MM.1S (cell line): ENCODE measurements around the gene KIAA1217.

Experiments used
- DNase-seq: peaks from one replicate; pipeline ENCODE4 v3.0.0-alpha.2; 2015
- H2AFZ ChIP-seq: fragments of 300-600 bp; sonication (generic); 2 replicates; pipeline ENCODE4 v1.6.0; 2016; ENCODE audit warnings: antibody characterized with exemption, low read length
- H3F3A ChIP-seq: fragments of 300-600 bp; sonication (generic); 2 replicates; pipeline ENCODE4 v1.6.1; 2016; ENCODE audit warnings: mild to moderate bottlenecking, antibody characterized with exemption, low read length, moderate library complexity, mixed read lengths; ENCODE audit not compliant: insufficient read depth
- H3K27ac ChIP-seq: fragments of 300-600 bp; sonication (generic); 2 replicates; pipeline ENCODE4 v1.5.1; 2016; ENCODE audit warnings: mild to moderate bottlenecking, low read length
- H3K27me3 ChIP-seq: fragments of 300-600 bp; sonication (generic); replicated peaks from 2 replicates; pipeline ENCODE4 v1.6.0; 2016; ENCODE audit warnings: low read length; ENCODE audit not compliant: insufficient read depth
- H3K36me3 ChIP-seq: fragments of 300-600 bp; sonication (generic); replicated peaks from 2 replicates; pipeline ENCODE4 v1.6.1; 2016; ENCODE audit warnings: mild to moderate bottlenecking, low read length, mixed read lengths; ENCODE audit not compliant: insufficient read depth
- H3K4me1 ChIP-seq: fragments of 300-600 bp; sonication (generic); 2 replicates; pipeline ENCODE4 v1.6.1; 2016; ENCODE audit warnings: low read length, mixed read lengths
- H3K4me2 ChIP-seq: fragments of 300-600 bp; sonication (generic); 2 replicates; pipeline ENCODE4 v1.6.0; 2016; ENCODE audit warnings: low read depth, low read length
- H3K4me3 ChIP-seq: fragments of 300-600 bp; sonication (generic); 2 replicates; pipeline ENCODE4 v1.5.1; 2016; ENCODE audit warnings: low read length, mixed read lengths
- H3K79me2 ChIP-seq: fragments of 300-600 bp; sonication (generic); 2 replicates; pipeline ENCODE4 v1.6.1; 2016; ENCODE audit warnings: mixed run types, low read length, mixed read lengths
- H3K9ac ChIP-seq: fragments of 300-600 bp; sonication (generic); 2 replicates; pipeline ENCODE4 v1.6.1; 2016; ENCODE audit warnings: low read length, mixed read lengths
- H3K9me2 ChIP-seq: fragments of 300-600 bp; sonication (generic); replicated peaks from 2 replicates; pipeline ENCODE4 v1.6.1; 2016; ENCODE audit warnings: mild to moderate bottlenecking, low read length, mixed read lengths; ENCODE audit not compliant: insufficient read depth
- H3K9me3 ChIP-seq: fragments of 300-600 bp; sonication (generic); replicated peaks from 2 replicates; pipeline ENCODE4 v1.6.1; 2016; ENCODE audit warnings: mild to moderate bottlenecking, low read length, mixed read lengths; ENCODE audit not compliant: insufficient read depth
- H4K20me1 ChIP-seq: fragments of 300-600 bp; sonication (generic); 2 replicates; pipeline ENCODE4 v1.6.1; 2016; ENCODE audit warnings: mild to moderate bottlenecking, low read length, moderate library complexity, mixed read lengths; ENCODE audit not compliant: insufficient read depth
- EZH2 ChIP-seq: fragments of 300-600 bp; sonication (generic); optimal IDR thresholded peaks from 2 replicates; pipeline ENCODE3; 2017; ENCODE audit warnings: low read depth, mild to moderate bottlenecking, antibody characterized with exemption, low read length, mixed read lengths
- EZH2phosphoT487 ChIP-seq: fragments of 300-600 bp; sonication (generic); IDR thresholded peaks from 2 replicates; pipeline ENCODE4 v1.6.1; 2018; ENCODE audit warnings: antibody characterized with exemption, low read length
- TF ChIP-seq, protein P1 (sequence below): fragments of 300-600 bp; sonication (generic); IDR thresholded peaks from 2 replicates; pipeline ENCODE4 v1.5.1; 2016; ENCODE audit warnings: antibody characterized with exemption, low read length, mixed read lengths

Gene KIAA1217

DNA sequence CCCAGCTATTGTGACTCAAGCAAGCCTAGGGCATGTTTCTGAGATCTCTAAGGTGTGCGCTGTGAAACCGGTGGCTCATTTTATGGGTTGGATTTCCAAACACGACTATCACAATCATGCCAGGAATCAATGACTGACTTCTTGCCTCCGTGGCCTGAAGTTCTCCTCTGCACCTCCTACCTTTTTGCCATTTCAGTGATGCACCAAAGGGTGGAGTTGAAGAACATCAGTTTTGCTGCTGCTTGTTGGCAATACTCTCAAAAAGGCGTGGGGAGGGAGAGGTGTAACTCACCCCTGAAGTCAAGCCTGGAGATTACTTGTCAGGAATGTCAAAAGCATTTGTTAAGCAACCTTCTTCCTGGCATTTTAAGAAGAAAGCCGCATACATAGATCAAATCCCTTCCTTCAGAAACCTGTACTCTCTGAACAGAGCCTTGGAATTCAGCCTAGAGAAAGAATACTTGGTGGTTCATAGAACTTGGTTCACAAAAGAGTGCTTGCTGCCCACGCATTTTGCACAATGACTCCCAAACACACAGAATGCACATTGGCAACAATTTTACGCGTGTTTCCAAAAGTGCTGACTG lies 41.0 kb downstream of the KIAA1217 start:
- TF ChIP-seq EZH2phosphoT487 (no peak), EZH2 (no peak)
- TF ChIP-seq, protein P1, sequence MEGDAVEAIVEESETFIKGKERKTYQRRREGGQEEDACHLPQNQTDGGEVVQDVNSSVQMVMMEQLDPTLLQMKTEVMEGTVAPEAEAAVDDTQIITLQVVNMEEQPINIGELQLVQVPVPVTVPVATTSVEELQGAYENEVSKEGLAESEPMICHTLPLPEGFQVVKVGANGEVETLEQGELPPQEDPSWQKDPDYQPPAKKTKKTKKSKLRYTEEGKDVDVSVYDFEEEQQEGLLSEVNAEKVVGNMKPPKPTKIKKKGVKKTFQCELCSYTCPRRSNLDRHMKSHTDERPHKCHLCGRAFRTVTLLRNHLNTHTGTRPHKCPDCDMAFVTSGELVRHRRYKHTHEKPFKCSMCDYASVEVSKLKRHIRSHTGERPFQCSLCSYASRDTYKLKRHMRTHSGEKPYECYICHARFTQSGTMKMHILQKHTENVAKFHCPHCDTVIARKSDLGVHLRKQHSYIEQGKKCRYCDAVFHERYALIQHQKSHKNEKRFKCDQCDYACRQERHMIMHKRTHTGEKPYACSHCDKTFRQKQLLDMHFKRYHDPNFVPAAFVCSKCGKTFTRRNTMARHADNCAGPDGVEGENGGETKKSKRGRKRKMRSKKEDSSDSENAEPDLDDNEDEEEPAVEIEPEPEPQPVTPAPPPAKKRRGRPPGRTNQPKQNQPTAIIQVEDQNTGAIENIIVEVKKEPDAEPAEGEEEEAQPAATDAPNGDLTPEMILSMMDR: no peak
- Histone ChIP-seq H3K27me3 (no peaks in the 10 kb centered on the region), H3K27ac (no peak overlapping the region), H3K79me2 (no peaks in the 10 kb centered on the region), H4K20me1 (no peaks in the 10 kb centered on the region), H3K4me2 (no peak overlapping the region), H3K9ac (no peak overlapping the region), H3K36me3 (no peaks in the 10 kb centered on the region), H3F3A (no peaks in the 10 kb centered on the region), H2AFZ (no peak overlapping the region), H3K4me1 (no peaks in the 10 kb centered on the region), H3K9me3 (no peaks in the 10 kb centered on the region), H3K4me3 (no peak overlapping the region), H3K9me2 (no peaks in the 10 kb centered on the region)
- no peak for DNase-seq

DNA sequence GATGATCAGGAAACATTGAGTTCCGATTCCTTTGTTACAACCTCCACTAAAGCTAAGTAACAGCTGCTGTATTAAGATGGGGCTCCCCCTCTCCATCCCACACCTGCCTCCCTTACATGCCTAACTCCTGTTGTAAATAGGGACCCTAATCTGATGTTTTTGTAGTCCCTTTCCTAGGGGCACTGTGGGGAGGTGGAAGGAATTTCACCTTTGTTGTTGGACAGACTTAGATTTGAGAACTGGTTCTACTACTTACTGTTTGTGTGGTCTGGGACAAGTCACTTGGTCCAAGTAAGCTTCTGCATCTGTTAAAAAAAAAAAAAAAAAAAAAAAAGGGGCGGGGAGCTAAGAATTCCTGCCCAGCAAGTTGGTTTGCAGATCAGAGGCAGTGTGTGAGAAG lies 42.6 kb downstream of the KIAA1217 start:
- Histone ChIP-seq H3K4me1 (no peaks in the 10 kb centered on the region), H3K9ac (no peak overlapping the region), H3K4me2 (no peak overlapping the region), H3K27ac (no peak overlapping the region), H3K4me3 (no peak overlapping the region), H3K9me2 (no peaks in the 10 kb centered on the region), H4K20me1 (no peaks in the 10 kb centered on the region), H3F3A (no peaks in the 10 kb centered on the region), H3K79me2 (no peaks in the 10 kb centered on the region), H3K9me3 (no peaks in the 10 kb centered on the region), H3K27me3 (no peaks in the 10 kb centered on the region), H2AFZ (no peak overlapping the region), H3K36me3 (no peaks in the 10 kb centered on the region)
- no peak for DNase-seq
- no peak for TF ChIP-seq EZH2phosphoT487
- TF ChIP-seq, protein P1: no peak
- TF ChIP-seq EZH2: no peak

DNA sequence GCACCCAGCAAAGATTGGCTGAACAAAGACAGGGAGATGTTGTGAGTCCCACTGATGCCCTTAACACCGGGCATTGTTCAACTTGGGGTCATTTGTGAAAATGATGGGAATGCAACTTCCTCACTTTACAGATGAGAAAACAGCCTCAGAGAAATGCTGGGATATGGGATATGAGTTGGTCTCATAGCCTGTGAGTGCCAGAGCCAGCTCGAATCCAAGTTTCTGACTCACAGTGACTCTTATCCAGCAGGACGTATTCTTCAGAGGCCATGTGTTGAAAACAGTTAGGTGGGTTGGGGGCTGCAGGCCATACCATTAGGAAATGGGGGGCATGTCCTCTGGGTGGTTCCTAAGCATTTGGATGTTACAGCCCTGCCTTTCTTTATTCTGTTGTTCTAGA lies 45.2 kb downstream of the KIAA1217 start:
- Histone ChIP-seq H3K4me2 (no peak overlapping the region), H3K27me3 (no peaks in the 10 kb centered on the region), H2AFZ (no peak overlapping the region), H3K9me3 (no peaks in the 10 kb centered on the region), H3K27ac (no peak overlapping the region), H3F3A (no peaks in the 10 kb centered on the region), H3K79me2 (no peaks in the 10 kb centered on the region), H4K20me1 (no peaks in the 10 kb centered on the region), H3K9me2 (no peaks in the 10 kb centered on the region), H3K9ac (no peak overlapping the region), H3K4me3 (no peak overlapping the region), H3K36me3 (no peaks in the 10 kb centered on the region), H3K4me1 (no peaks in the 10 kb centered on the region)
- TF ChIP-seq EZH2 (no peak), EZH2phosphoT487 (no peak)
- TF ChIP-seq, protein P1: no peak
- DNase-seq: no peak
